Measurements from ENCODE around the gene INF2.
A peak's percentile ranks its signal among the peaks of the same experiment; 100 is the strongest.

Gene INF2

GRCh38 chr14:104682107-104682593, 7.3 kb upstream of the INF2 start:
- in situ Hi-C loops (cut with HindIII; ENCODE audit: low pct_ligation_motif_present, low sequenced_read_pairs): no loop called here
- H3K36me3 ChIP-seq (replicated peaks): no peaks in the 10 kb centered on the region
- no peak for DNase-seq
- H3K27ac ChIP-seq: no peak overlapping the region
- H3K4me3 ChIP-seq (ENCODE audit: low read depth, low read length): peak overlapping the region; percentile 42
- TF ChIP-seq CTCF (IDR thresholded peaks at IDR 0.05; ENCODE audit: low read depth, low read length, missing control alignments): no peak
- no peaks in the 10 kb centered on the region for H3K27me3 ChIP-seq (replicated peaks)

- no peak overlapping the region for H3K27ac ChIP-seq
- no peaks in the 10 kb centered on the region for H3K27me3 ChIP-seq (replicated peaks)
- no peak overlapping the region for H3K4me3 ChIP-seq (ENCODE audit: low read depth, low read length)
- no peak for TF ChIP-seq CTCF (IDR thresholded peaks at IDR 0.05; ENCODE audit: low read depth, low read length, missing control alignments)
- DNase-seq: no peak
- in situ Hi-C loops (cut with HindIII; ENCODE audit: low pct_ligation_motif_present, low sequenced_read_pairs): no loop called here
- no peaks in the 10 kb centered on the region for H3K36me3 ChIP-seq (replicated peaks)
These were observed 5.6 kb upstream of the INF2 start for GRCh38 chr14:104683653-104684448.

- Histone ChIP-seq H3K27ac (no peak overlapping the region), H3K36me3 (replicated peaks) (no peaks in the 10 kb centered on the region), H3K27me3 (replicated peaks) (no peaks in the 10 kb centered on the region), H3K4me3 (ENCODE audit: low read depth, low read length) (no peak overlapping the region)
- no peak for DNase-seq
- in situ Hi-C loops (cut with HindIII; ENCODE audit: low pct_ligation_motif_present, low sequenced_read_pairs): no loop called here
- TF ChIP-seq CTCF (IDR thresholded peaks at IDR 0.05; ENCODE audit: low read depth, low read length, missing control alignments): no peak
These were observed 5.0 kb upstream of the INF2 start for GRCh38 chr14:104684449-104684821.

DNA sequence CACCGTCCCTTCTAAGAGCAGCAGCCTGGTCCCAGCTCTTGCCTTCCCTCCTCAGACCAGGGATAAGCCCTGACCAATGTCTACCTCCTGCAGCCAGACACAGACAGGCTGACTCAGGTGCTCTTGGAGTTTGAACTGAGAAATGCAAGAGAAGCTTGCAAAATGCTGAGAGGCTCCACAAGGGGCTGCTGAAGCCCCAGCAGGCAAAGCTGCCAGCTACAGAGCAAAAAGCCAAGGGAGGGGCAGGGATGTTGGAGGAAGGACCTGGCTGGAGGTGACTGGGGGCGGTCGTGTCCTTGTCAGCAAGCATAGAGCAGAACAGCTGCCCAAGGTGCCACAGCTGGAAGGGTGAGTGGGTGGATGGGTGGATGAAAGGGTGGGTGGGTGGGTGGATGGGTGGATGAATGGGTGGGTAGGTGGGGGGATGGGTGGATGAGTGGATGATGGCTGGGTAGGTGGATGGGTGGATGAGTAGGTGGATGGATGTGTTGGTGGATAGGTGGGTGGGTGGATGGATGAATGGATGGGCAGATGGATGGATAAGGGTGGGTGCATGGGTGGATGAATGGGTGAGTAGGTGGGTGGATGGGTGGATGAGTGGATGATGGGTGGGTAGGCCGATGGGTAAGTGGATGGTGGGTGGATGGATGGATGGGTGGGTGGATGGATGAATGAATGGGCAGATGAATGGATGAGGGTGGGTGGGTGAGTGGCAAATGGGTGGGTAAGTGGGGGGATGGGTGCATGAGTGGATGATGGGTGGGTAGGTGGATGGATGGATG, 4.0 kb upstream of the INF2 start:
- Histone ChIP-seq H3K36me3 (replicated peaks) (no peaks in the 10 kb centered on the region), H3K27ac (no peak overlapping the region), H3K27me3 (replicated peaks) (no peaks in the 10 kb centered on the region), H3K4me3 (ENCODE audit: low read depth, low read length) (no peak overlapping the region)
- DNase-seq: no peak
- in situ Hi-C loops (cut with HindIII; ENCODE audit: low pct_ligation_motif_present, low sequenced_read_pairs): no loop called here
- peak; percentile 42 for TF ChIP-seq CTCF (IDR thresholded peaks at IDR 0.05; ENCODE audit: low read depth, low read length, missing control alignments)

DNA sequence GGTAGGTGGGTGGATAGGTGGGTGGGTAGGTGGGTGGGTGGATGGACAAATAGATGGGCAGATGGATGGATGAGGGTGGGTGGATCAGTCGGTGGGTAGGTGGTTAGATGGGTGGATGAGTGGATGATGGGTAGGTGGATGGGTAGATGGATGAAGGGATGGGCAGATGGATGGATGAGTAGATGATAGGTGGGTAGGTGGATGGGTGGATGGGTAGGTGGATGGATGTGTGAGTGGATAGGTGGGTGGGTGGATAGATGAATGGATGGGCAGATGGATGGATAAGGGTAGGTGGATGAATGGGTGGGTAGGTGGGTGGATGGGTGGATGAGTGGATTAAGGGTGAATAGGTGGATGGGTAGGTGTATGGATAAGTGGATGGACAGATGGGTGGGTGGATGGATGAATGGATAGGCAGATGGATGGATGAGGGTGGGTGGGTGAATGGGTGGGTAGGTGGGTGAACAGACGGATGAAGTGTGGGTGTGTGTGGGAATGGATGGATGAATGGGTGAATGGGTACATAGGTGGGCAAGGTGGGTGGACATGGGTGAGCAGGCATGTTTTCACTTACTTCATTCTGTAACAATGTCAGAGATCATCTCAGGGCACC, 3.3 kb upstream of the INF2 start:
- no peak for TF ChIP-seq CTCF (IDR thresholded peaks at IDR 0.05; ENCODE audit: low read depth, low read length, missing control alignments)
- in situ Hi-C loops (cut with HindIII; ENCODE audit: low pct_ligation_motif_present, low sequenced_read_pairs): no loop called here
- no peak for DNase-seq

More for the DNA sequence above, 3.3 kb upstream of the INF2 start:
- H3K27me3 ChIP-seq (replicated peaks): no peaks in the 10 kb centered on the region
- H3K27ac ChIP-seq: no peak overlapping the region
- peaks cover 2% of the 10 kb centered on the region for H3K36me3 ChIP-seq (replicated peaks)
- H3K4me3 ChIP-seq (ENCODE audit: low read depth, low read length): no peak overlapping the region
